Measurements from ENCODE around the gene USP2.

USP2 gene

GRCh38 chr11:119377112-119377901 lies 4.2 kb downstream of the USP2 start:
- no peak for DNase-seq (ENCODE audit: low read depth, low spot score)

DNA sequence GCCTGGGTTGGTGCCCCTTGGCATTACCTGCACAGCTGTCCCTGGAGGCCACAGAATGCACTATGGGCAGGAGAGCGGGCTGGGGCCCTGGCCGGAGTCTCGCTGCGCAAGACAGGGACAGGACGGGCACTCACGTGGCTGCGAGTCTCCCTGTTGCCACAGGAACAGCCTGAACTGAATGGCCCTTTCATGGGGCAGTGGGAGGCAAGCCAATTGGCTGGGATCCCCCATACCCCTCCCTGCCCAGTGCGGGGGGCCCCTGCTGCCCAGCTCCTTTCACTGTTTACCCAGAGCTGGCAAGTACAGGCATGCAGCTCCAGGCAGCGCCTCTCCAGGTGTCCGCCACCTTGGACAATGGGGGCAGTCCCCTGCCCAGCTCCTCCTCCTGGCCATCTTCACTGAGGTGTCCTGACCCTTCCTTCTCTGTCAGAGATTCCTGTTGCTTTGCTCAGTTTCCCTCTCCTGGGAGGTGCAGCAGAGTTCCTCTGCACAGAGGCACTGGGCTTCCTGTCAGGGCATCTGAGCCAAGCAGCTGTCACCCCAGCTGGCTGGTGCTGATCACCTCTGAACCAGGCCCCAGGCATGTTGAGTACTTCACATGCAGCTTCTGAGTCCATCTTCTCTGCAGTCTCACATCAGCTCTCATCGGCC lies 5.2 kb downstream of the USP2 start:
- DNase-seq (ENCODE audit: low read depth, low spot score): no peak

DNA sequence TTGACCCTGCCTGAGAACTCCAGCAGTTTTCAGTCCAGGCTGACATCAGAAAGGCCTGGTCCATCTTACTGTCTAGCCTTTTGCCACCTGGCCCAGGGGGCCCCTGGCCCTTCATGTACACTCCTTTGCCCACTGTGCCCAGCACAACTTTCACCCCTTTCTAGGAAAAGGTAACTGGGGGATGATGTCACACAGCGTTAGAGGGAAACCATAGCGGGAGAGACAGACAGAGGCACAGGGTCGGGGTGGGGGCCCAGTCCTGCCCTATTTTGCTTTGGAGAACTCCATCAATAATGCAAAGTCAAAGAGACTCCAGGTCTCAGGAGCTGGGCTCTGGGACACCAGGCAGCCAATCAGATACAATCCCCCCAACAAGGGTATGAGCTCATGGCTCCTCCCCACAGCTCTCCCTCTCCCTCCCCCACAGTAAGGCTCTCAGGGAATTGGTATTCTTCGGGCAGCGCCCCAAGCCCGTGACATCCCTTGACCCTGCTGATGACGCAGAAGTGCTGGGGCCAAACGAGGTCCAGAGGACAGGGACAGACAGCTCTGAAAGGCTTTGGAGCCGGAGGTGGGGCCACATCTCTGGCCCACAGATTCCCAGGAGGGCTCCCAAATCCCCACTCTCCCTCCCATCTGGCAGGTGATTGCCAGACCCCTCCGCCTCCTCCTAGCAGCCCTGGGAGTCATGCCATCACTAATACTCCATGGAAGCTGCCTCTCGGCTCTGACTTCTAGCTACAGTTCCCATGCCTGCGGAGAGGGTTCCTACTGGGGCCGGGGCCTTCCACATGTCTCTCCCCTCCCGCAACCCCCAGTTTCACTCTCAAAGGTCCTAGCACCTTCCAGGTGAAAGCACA lies 5.9 kb downstream of the USP2 start:
- no peak for DNase-seq (ENCODE audit: low read depth, low spot score)

DNA sequence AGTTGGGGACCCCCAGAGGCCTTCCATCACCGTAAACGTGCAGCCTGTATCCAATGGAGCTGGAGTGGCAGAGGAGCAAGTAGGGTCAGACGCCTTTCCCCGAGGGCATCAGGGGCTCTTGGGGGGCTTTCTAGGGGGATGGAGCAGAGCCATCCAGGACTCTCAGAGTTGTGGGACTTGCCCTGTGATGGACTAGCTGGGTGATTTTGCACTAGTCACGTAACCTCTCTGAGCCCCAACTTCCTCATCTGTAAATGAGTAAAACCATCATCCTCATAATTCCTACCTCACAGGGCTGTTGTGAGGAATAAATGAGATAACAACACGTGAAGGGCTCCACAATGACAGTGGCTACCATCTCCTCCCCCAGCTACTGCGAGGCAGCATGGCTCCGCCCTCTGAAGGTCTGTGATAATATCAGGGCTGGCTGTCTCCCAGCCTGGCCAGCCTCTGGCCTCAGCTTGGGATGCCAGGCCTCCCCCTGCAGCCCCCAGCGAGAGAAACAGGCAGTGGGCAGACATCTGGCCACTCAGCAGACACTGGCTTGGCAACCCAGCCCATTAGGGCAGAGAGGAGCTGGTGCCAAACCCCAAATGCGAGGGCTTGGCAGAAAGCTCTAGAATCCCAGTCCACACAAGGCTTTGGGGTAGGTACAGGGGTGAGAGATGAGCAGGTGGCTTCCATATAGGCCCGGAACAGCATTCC lies 6.7 kb downstream of the USP2 start:
- DNase-seq (ENCODE audit: low read depth, low spot score): no peak

DNA sequence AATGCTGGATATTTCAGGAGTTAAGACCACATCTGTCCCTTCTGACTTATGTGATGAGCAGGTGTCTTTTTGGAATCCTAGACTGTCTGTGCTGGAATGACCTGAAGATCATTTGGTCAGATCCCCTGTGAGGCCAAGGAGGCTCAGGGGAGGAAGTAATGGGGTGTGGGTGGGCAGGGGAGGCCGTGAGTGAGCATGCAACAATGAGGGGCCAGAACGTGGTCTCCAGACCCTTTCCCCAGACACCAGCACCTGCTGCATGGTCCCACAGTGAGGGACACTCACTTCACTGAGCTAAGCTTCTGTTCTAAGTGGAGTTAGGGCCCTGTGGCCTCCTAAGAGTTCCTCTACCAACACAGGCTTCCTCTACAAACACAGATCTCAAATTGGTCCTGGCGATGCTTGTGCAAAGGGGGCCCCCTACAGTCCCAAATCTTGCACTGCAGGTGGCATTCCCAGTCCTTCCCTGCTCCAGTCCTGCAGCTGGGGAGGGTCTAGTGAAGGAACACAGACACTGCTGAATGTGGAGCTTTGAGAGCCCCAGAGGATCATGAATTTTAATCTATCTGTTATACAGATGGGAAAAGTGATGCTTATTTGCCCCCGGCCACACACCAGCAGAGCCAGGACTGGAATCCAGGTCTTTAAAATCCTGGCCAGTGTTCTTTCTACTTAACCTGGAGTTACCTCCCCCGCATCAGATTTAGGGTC lies 7.4 kb downstream of the USP2 start:
- peak; percentile 95 for DNase-seq (ENCODE audit: low read depth, low spot score)

DNA sequence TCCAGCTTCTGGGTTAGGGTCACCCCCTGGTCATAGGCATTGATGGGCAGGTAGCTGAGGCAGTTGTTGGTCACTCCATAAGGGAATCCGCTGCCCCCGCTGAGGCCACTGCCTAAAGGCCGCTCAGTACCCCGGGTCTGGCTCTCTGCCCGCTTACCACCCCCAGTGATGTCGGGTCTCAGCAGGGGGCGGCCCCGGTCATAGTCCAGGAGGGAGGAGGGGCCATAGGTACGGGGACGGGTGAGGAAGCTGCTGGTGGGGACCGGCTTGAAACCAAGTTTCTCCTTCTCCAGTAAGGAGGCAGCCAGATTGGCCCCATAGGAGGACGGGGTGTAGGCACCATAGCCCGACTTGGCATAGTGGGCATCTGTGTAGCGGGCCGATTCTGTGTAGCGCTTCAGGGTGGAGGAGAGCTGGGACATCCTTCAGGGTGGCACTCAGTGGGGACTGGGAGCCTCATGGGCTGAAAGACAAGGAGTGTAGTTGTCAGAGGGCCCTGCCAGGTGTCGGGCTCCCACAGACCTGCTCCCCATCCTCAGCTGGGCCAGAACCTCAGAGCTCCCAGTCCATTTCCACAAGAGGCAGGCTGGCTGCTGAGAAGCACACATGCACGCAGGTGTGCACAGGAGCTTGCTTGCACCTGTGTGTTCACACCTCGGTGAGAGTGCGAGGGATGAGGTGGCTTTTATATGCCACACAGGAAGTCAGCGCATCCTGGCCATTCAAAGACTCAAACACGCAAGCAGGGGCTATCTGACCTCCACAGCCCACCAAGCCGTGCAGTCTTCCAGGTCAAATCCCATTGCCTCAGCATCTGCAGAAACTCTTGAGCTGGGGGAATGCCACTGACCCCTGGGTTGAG lies 8.2 kb downstream of the USP2 start:
- no peak for DNase-seq (ENCODE audit: low read depth, low spot score)

DNA sequence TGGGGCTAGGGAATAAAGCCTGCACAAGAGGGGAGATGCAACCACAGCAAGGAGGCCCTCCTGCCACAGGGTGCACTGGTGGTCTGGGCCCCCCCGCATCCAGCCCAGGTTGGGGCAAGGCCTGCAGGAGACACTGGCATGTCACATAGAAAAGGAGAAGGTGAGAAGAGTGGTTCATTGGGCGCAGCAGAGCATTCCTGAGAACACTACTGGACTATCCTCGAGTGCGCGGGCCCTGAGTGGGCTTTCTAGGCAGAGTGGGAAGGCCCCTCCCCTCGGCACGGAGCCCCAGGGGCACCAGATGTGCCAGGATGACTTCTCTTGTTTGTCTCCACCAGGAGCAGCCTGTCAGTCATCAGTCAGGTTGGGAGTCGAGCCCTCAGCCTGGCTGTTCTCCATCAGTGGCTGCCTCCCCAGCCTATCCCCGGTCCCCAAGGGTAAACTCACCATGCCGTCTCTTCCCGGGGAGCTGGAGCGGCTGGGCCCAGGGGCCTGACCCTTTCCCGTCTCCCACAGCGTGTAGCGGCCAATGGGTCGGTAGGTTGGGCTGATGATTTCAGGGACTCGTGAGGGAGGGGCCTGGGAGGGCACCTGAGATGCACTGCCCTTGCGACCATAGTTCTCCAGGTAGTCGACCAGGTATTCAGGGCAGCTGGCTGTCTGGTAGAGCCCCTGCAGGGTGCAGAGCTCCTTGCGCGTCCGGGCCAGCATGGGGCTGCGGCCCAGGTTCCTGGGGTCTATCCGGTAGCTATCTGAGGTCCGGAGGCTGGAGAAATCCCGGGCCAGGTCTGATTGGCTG lies 9.0 kb downstream of the USP2 start:
- DNase-seq (ENCODE audit: low read depth, low spot score): no peak

GRCh38 chr11:119371778-119372182 lies 9.7 kb downstream of the USP2 start:
- no peak for DNase-seq (ENCODE audit: low read depth, low spot score)

GRCh38 chr11:119371067-119371601 lies 10.4 kb downstream of the USP2 start:
- DNase-seq (ENCODE audit: low read depth, low spot score): no peak

DNA sequence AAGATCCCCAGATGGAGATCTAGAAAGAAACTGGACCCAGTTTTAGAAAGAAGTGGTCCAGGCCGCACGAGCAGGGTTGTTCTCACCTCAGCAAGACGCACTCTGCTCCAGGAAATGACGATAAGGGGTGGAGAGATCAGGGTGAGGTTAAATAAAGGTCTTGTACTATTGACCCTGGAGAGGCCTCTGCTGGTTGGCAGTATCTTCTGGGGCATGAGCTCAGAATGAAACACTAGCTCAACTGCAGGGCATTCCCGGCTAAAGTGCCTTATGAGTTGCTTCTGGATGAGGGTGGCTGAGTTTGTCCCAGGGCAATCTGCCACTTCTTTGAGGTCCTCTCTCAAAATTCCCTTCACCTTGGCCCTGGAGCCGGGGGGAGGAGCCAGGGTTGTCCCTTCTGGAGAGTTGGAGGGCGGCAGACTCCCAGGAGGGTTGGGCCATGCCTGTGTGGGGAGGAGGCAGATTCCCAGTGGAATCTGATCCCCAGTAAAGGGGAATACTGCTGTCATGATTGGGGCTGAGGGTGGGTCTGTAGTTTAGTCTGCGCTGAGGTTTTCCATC lies 10.9 kb downstream of the USP2 start:
- peak; percentile 19 for DNase-seq (ENCODE audit: low read depth, low spot score)

DNA sequence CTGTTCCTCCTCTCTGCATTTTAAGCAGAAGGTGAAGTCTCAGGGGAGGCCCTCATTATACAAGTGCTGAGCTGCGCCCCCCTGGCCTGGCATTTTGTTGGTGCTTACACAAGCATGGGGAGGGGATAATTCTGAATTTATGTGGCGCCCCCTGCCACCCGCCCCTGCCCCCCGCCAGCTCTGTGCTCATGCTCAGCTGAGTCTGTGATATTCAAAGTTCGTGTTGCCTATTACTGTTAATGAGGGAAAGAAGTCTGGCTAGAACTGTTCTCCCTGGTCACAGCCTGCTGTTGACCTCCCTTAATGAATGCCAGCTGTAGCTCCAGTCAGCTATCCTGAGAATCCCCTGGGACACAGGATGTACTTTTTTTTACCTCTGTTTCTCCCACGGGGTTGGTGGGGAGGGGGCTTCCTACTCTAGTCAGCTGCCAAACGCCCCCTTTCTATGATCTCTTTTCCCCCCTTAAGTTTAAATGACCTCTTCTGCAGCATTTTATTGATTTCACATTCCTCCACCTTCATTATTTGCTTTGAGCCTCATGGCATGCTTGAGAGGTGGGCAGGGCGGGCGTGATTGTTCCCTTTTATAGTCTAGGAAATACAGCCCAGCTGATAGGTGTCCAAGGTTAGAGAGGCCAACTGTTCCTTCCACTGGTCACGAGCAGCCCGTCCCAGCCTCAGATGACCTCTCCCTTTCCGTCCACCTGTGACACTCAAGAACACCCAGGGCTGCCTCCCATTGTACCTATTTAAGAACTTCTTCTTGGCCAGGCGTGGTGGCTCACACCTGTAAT lies 12.2 kb downstream of the USP2 start:
- DNase-seq (ENCODE audit: low read depth, low spot score): no peak

DNA sequence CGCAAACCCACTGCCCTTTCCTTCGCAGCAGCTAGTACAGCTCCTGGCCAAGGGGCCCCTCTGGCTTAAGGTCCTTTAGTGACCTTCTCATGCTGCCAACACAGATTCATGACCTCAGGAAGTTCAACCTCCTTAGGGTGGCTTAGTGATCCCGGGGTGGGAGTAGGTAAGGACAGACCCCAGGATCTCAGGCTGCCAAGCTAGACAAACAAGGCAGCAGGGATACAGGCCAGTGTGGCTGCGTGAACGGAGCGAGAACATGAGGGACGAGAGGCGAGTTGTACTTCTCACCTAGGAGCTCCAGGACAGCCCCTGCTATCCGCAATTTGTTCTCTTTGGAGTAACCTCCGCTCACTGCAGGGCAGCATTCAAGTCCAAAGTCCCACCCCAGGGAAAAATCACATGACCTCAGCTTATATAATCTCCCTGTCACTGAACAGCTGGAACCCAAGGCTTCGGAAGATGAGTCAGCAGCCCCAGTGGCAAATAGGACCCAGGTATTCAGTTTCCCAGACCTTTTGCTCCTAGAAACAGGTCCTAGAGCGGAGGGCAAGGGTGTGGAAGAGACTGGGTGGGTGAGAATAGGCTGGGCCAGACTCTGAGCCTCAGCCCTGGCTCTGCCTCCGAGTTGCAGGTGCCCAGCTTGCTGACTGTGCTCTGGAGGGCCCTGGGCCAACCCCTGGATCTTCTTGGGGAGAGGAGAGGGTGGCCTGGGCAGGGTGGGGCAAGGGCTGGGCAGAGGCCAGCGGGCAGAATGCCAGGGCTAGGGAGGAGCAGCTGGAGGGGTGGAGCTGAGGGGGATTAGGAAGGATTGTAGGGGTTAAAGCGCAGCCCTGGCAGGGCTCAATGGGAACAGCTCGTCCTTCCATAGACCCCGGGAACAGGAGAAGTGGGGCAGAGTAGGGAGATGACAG lies 13.1 kb downstream of the USP2 start:
- DNase-seq (ENCODE audit: low read depth, low spot score): no peak

GRCh38 chr11:119367661-119368120 lies 13.8 kb downstream of the USP2 start:
- DNase-seq (ENCODE audit: low read depth, low spot score): no peak

- no peak for DNase-seq (ENCODE audit: low read depth, low spot score)
Observed at GRCh38 chr11:119366690-119367620, 14.5 kb downstream of the USP2 start.

- no peak for DNase-seq (ENCODE audit: low read depth, low spot score)
Observed at GRCh38 chr11:119365071-119365591, 16.4 kb downstream of the USP2 start.

Data from ELF-1 (cell line).